ENCODE results near the gene CCDC178. TPM values are rescaled to one million over a fixed set of nuclear protein-coding genes. Genes with fewer than 3 reads are reported as not detected.

The CCDC178 gene
- total RNA-seq, 1 experiment from 2014 or later, result not detected

GRCh38 chr18:33288082-33288716, 152.3 kb downstream of the CCDC178 start:
- TF ChIP-seq REST (IDR thresholded peaks at IDR 0.05; ENCODE audit: low read depth), result no peak
- TF ChIP-seq SIN3A (IDR thresholded peaks at IDR 0.05; ENCODE audit: low read depth), result no peak
- no peak for TF ChIP-seq ZNF274 (IDR thresholded peaks at IDR 0.05; ENCODE audit: low read depth, low read length)
- no peak for TF ChIP-seq EZH2 (IDR thresholded peaks at IDR 0.05)
- TF ChIP-seq JUND (IDR thresholded peaks at IDR 0.05), result no peak
- TF ChIP-seq FOSL1 (IDR thresholded peaks at IDR 0.05; ENCODE audit: low read depth), result no peak
- no peak for TF ChIP-seq ELF1 (IDR thresholded peaks at IDR 0.05; ENCODE audit: borderline replicate concordance, low read depth)
- ATAC-seq (no peak), DNase-seq (ENCODE audit: low read depth, low spot score) (no peak)
- no TSS peak for BruUV-seq (replicated peaks)
- H3K4me2 ChIP-seq (ENCODE audit: low read length), result no peak overlapping the region
- H3K9me3 ChIP-seq (ENCODE audit: control insufficient read depth in 1 of 2, insufficient read depth in 1 of 2, low read depth in 1 of 2, low read length in 2 of 2), result peaks cover 5 to 8% of the 10 kb centered on the region in 2 experiments; a peak in 3 of 4 replicates
- H3K27me3 ChIP-seq (ENCODE audit: insufficient read depth, low read length), result no peaks in the 10 kb centered on the region
- H3K27ac ChIP-seq (ENCODE audit: low read depth, low read length), result no peak overlapping the region
- no peaks in the 10 kb centered on the region for H3K79me2 ChIP-seq (ENCODE audit: insufficient read depth, low read length)
- H3K4me3 ChIP-seq (replicated peaks in 1 of 2; ENCODE audit: low read depth in 1 of 2, low read length in 2 of 2), result no peak overlapping the region
- intact Hi-C loops (cut with micrococcal nuclease), result no loop called here
- no peak overlapping the region for H3K9ac ChIP-seq (ENCODE audit: low read length)
- no peaks in the 10 kb centered on the region for H4K20me1 ChIP-seq (ENCODE audit: insufficient read depth)
- RAD21 ChIA-PET (ENCODE audit: low non-redundant PET in 1 of 2, low total read pairs in 2 of 2, uncharacterized antibody in 2 of 2, unreplicated experiment in 2 of 2), result no interaction called here
- no peaks in the 10 kb centered on the region for H3K4me1 ChIP-seq (ENCODE audit: control insufficient read depth in 1 of 2, insufficient read depth in 2 of 2, low read length in 2 of 2)
- CTCF ChIA-PET, result no interaction called here
- H3K36me3 ChIP-seq (ENCODE audit: control insufficient read depth in 1 of 2, insufficient read depth in 2 of 2, low read length in 2 of 2), result no peaks in the 10 kb centered on the region
- POLR2A ChIA-PET, result no interaction called here
- H3K9me2 ChIP-seq (ENCODE audit: insufficient read depth), result no peaks in the 10 kb centered on the region
- H2AFZ ChIP-seq (ENCODE audit: low read depth, low read length, poor library complexity, severe bottlenecking), result no peak overlapping the region

All from HCT116 (cell line).